ENCODE results near the gene TEKT5. TPM values are rescaled to one million over a fixed set of nuclear protein-coding genes. Genes with fewer than 3 reads are reported as not detected.

Gene TEKT5
- total and polyA plus RNA-seq, 9 of the 15 experiments (the other 6 are each of a cell fraction or from before 2014, with no cell fraction given) = 0.10 to 0.19 TPM; not detected in 7

DNA sequence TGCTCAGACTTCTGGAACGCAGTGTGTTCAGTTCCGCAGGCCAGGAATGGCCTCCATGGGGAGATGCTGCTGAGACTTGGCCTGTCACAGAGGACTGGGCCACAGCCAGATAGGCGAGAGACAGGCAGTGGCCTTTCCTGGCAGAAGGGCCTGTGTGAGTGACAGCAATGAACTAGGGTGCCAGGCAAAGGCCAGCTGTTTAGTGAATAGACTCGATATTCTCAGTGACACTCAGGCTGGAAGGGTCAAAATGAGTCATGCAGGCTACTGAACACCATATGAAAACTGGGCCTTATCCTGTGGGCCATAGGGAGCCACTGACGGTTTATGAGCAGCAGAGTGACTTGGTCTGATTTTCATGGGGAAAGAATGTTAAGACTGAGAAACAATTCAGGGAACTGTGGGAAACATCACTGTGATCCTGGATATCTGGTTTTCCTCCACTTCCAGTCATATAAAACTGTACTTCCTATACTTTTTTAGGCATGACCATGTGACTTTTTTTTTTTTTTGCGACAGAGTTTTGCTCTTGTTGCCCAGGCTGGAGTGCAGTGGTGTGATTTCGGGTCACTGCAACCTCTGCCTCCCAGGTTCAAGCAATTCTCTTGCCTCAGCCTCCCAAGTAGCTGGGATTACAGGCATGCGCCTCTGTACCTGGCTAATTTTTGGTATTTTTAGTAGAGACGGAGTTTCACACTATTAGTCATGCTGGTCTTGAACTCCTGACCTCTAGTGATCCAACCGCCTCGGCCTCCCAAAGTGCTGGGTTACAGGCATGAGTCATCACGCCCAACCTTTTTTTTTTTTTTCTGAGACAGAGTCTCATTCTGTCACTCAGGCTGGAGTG lies 43.7 kb upstream of the TEKT5 start (continued):
- TF ChIP-seq, protein P1, sequence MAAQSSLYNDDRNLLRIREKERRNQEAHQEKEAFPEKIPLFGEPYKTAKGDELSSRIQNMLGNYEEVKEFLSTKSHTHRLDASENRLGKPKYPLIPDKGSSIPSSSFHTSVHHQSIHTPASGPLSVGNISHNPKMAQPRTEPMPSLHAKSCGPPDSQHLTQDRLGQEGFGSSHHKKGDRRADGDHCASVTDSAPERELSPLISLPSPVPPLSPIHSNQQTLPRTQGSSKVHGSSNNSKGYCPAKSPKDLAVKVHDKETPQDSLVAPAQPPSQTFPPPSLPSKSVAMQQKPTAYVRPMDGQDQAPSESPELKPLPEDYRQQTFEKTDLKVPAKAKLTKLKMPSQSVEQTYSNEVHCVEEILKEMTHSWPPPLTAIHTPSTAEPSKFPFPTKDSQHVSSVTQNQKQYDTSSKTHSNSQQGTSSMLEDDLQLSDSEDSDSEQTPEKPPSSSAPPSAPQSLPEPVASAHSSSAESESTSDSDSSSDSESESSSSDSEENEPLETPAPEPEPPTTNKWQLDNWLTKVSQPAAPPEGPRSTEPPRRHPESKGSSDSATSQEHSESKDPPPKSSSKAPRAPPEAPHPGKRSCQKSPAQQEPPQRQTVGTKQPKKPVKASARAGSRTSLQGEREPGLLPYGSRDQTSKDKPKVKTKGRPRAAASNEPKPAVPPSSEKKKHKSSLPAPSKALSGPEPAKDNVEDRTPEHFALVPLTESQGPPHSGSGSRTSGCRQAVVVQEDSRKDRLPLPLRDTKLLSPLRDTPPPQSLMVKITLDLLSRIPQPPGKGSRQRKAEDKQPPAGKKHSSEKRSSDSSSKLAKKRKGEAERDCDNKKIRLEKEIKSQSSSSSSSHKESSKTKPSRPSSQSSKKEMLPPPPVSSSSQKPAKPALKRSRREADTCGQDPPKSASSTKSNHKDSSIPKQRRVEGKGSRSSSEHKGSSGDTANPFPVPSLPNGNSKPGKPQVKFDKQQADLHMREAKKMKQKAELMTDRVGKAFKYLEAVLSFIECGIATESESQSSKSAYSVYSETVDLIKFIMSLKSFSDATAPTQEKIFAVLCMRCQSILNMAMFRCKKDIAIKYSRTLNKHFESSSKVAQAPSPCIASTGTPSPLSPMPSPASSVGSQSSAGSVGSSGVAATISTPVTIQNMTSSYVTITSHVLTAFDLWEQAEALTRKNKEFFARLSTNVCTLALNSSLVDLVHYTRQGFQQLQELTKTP (IDR thresholded peaks at IDR 0.05; ENCODE audit: low read depth in 1 of 2, partially characterized antibody in 2 of 2) = no peak
- TF ChIP-seq ZNF12 (CRISPR knock-in tag; IDR thresholded peaks at IDR 0.05) (no peak), GABPA (tag; conservative IDR thresholded peaks at IDR 0.05; ENCODE audit: low read depth) (no peak), PURB (CRISPR knock-in tag; IDR thresholded peaks at IDR 0.05; ENCODE audit: low read depth) (no peak), HLTF (IDR thresholded peaks at IDR 0.05) (no peak), HDAC1 (IDR thresholded peaks at IDR 0.05) (peak in 1 of 2 experiments; percentile 54; a peak in 1 of 4 replicates), ETV1 (tag; conservative IDR thresholded peaks at IDR 0.05; ENCODE audit: low read depth) (no peak), MIER1 (IDR thresholded peaks at IDR 0.05; ENCODE audit: low read depth) (no peak), FOS (IDR thresholded peaks at IDR 0.05; ENCODE audit: extremely low read depth, insufficient read length) (peak; percentile 57), ZNF699 (CRISPR knock-in tag; IDR thresholded peaks at IDR 0.05; ENCODE audit: insufficient replicate concordance) (no peak), FOXP1 (CRISPR knock-in tag; IDR thresholded peaks at IDR 0.05) (no peak), PTBP1 (IDR thresholded peaks at IDR 0.05; ENCODE audit: low read depth, low read length) (0 out of 2 replicates have a peak, but pooled peaks have one; percentile 83), E2F3 (CRISPR knock-in tag; IDR thresholded peaks at IDR 0.05) (no peak), CCNT2 (IDR thresholded peaks at IDR 0.05; ENCODE audit: borderline replicate concordance, extremely low read depth, insufficient read length, low read depth, low read length) (no peak)
- TF ChIP-seq, protein P2, sequence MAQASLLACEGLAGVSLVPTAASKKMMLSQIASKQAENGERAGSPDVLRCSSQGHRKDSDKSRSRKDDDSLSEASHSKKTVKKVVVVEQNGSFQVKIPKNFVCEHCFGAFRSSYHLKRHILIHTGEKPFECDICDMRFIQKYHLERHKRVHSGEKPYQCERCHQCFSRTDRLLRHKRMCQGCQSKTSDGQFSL (CRISPR knock-in tag; IDR thresholded peaks at IDR 0.05) = no peak
- TF ChIP-seq, protein P2 (tag; IDR thresholded peaks at IDR 0.05) = no peak
- TF ChIP-seq, protein P3, sequence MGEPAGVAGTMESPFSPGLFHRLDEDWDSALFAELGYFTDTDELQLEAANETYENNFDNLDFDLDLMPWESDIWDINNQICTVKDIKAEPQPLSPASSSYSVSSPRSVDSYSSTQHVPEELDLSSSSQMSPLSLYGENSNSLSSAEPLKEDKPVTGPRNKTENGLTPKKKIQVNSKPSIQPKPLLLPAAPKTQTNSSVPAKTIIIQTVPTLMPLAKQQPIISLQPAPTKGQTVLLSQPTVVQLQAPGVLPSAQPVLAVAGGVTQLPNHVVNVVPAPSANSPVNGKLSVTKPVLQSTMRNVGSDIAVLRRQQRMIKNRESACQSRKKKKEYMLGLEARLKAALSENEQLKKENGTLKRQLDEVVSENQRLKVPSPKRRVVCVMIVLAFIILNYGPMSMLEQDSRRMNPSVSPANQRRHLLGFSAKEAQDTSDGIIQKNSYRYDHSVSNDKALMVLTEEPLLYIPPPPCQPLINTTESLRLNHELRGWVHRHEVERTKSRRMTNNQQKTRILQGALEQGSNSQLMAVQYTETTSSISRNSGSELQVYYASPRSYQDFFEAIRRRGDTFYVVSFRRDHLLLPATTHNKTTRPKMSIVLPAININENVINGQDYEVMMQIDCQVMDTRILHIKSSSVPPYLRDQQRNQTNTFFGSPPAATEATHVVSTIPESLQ (CRISPR knock-in tag; IDR thresholded peaks at IDR 0.05) = no peak
